Mesendoderm (in vitro differentiated cells): ENCODE measurements around the gene CTAGE15. TPM values are rescaled to one million over a fixed set of nuclear protein-coding genes. Genes with fewer than 3 reads are reported as not detected.
"Not testable (repeated sequence)": the region's sequence is repeated elsewhere in the genome, so short reads cannot be mapped to it uniquely, and the experiment has no call there.

Experiments used
- DNase-seq: peaks from one replicate; pipeline ENCODE4 v3.0.0; 2013
- H2AK5ac ChIP-seq: 2 replicates; pipeline ENCODE4 v1.6.1; 2013; ENCODE audit warnings: low read length, inconsistent platforms
- H2BK120ac ChIP-seq: 2 replicates; pipeline ENCODE4 v1.6.1; 2013; ENCODE audit warnings: low read depth, mild to moderate bottlenecking, low read length, moderate library complexity, mixed read lengths
- H2BK15ac ChIP-seq: replicated peaks from 2 replicates; pipeline ENCODE4 v1.6.1; 2013; ENCODE audit warnings: low read depth, mild to moderate bottlenecking, moderate library complexity
- H2BK5ac ChIP-seq: 2 replicates; pipeline ENCODE4 v1.6.1; 2013; ENCODE audit warnings: low read length, inconsistent platforms
- H3K18ac ChIP-seq: 2 replicates; pipeline ENCODE4 v1.6.1; 2013; ENCODE audit warnings: mild to moderate bottlenecking, low read length, mixed read lengths
- H3K23ac ChIP-seq: one replicate; pipeline ENCODE4 v1.6.1; 2013; ENCODE audit warnings: low read length
- H3K27ac ChIP-seq: 2 replicates; pipeline ENCODE4 v1.5.1; 2013; ENCODE audit warnings: low read depth, mild to moderate bottlenecking, inconsistent platforms, low read length, moderate library complexity
- H3K27me3 ChIP-seq: 2 replicates; pipeline ENCODE4 v1.6.1; 2013; ENCODE audit warnings: low read length, control low read depth, mild to moderate bottlenecking, inconsistent platforms; ENCODE audit not compliant: insufficient read depth, poor library complexity
- H3K36me3 ChIP-seq: 2 replicates; pipeline ENCODE4 v1.6.1; 2013; ENCODE audit warnings: low read length, inconsistent platforms; ENCODE audit not compliant: control insufficient read depth, insufficient read depth
- H3K4ac ChIP-seq: one replicate; pipeline ENCODE4 v1.6.1; 2013; ENCODE audit warnings: low read depth, mild to moderate bottlenecking, low read length, moderate library complexity
- H3K4me1 ChIP-seq: 2 replicates; pipeline ENCODE4 v1.6.1; 2013; ENCODE audit warnings: low read depth, low read length, inconsistent platforms; ENCODE audit not compliant: control insufficient read depth
- H3K4me2 ChIP-seq: 2 replicates; pipeline ENCODE4 v1.6.1; 2013; ENCODE audit warnings: low read length
- H3K4me3 ChIP-seq: 2 replicates; pipeline ENCODE4 v1.5.1; 2013; ENCODE audit warnings: mild to moderate bottlenecking, low read length
- H3K56ac ChIP-seq: one replicate; pipeline ENCODE4 v1.6.1; 2013; ENCODE audit warnings: low read length
- H3K79me1 ChIP-seq: 2 replicates; pipeline ENCODE4 v1.6.1; 2013; ENCODE audit warnings: low read length, inconsistent platforms
- H3K79me2 ChIP-seq: 2 replicates; pipeline ENCODE4 v1.6.1; 2013; ENCODE audit warnings: mild to moderate bottlenecking, low read length; ENCODE audit not compliant: control insufficient read depth, insufficient read depth
- H3K9ac ChIP-seq: 2 replicates; pipeline ENCODE4 v1.6.1; 2013; ENCODE audit warnings: low read length, inconsistent platforms
- H4K5ac ChIP-seq: one replicate; pipeline ENCODE4 v1.6.1; 2013; ENCODE audit warnings: low read length
- H4K8ac ChIP-seq: one replicate; pipeline ENCODE4 v1.6.1; 2013; ENCODE audit warnings: low read depth, mild to moderate bottlenecking, control low read depth, low read length, moderate library complexity
- WGBS: extraction: QIAGEN DNeasy Blood & Tissue Kit; methylation state at CpG from one replicate; pipeline ENCODE4 v1.1.7; 2013; ENCODE audit warnings: low lambda C conversion rate, missing lambda C conversion rate; ENCODE audit not compliant: insufficient coverage; ENCODE audit errors: extremely low coverage; 5-methylcytosine and 5-hydroxymethylcytosine counted together
- polyA plus RNA-seq, 2 experiments: library from polyadenylated mRNA; stranded (reverse); fragments of 200-250 nt; gene quantifications; one replicate each; pipeline ENCODE4 v1.2.3, GENCODE V29; 2013

Gene CTAGE15
- 0.42 TPM for polyA plus RNA-seq (2013, experiment 1 of 2)
- 0.48 TPM for polyA plus RNA-seq (2013, experiment 2 of 2)

GRCh38 chr7:143571501-143571900 is at the start of gene CTAGE15:
TSS of gene CTAGE15 (plus strand) at chr7:143571801. CDS start at chr7:143571818, 17 bp downstream.
- not testable (repeated sequence) for H3K23ac ChIP-seq, H3K79me2 ChIP-seq, H2AK5ac ChIP-seq, H2BK5ac ChIP-seq, H3K27me3 ChIP-seq, H3K4ac ChIP-seq, H3K79me1 ChIP-seq, H3K18ac ChIP-seq, H3K4me2 ChIP-seq, H3K36me3 ChIP-seq, H2BK15ac ChIP-seq, H3K4me1 ChIP-seq, H3K9ac ChIP-seq, H4K5ac ChIP-seq, DNase-seq, H3K56ac ChIP-seq, H3K4me3 ChIP-seq, H4K8ac ChIP-seq, H3K27ac ChIP-seq, H2BK120ac ChIP-seq
- WGBS = no CpG with 5 or more reads among the region's 20 CpGs

GRCh38 chr7:143522309-143522916 is 49.2 kb upstream of the CTAGE15 start:
- WGBS = no CpG with 5 or more reads among the region's 9 CpGs
- H3K4me1 ChIP-seq, H3K36me3 ChIP-seq, H3K79me1 ChIP-seq, H4K5ac ChIP-seq, H3K56ac ChIP-seq, H2BK120ac ChIP-seq, H2BK15ac ChIP-seq, H3K4ac ChIP-seq, DNase-seq, H4K8ac ChIP-seq, H3K23ac ChIP-seq, H2BK5ac ChIP-seq, H3K4me2 ChIP-seq, H3K27me3 ChIP-seq, H3K9ac ChIP-seq, H3K4me3 ChIP-seq, H3K79me2 ChIP-seq, H2AK5ac ChIP-seq, H3K18ac ChIP-seq, H3K27ac ChIP-seq: not testable (repeated sequence)

GRCh38 chr7:143531169-143531926 is 40.3 kb upstream of the CTAGE15 start:
- not testable (repeated sequence) for H3K4me2 ChIP-seq, H3K4me3 ChIP-seq, H4K5ac ChIP-seq, DNase-seq, H3K4ac ChIP-seq, H3K36me3 ChIP-seq, H3K23ac ChIP-seq, H2BK120ac ChIP-seq, H2AK5ac ChIP-seq, H3K9ac ChIP-seq, H3K18ac ChIP-seq, H2BK5ac ChIP-seq, H3K27ac ChIP-seq, H3K27me3 ChIP-seq, H2BK15ac ChIP-seq, H4K8ac ChIP-seq, H3K4me1 ChIP-seq, H3K79me2 ChIP-seq, H3K56ac ChIP-seq, H3K79me1 ChIP-seq
- WGBS = no CpG with 5 or more reads among the region's 6 CpGs

- not testable (repeated sequence) for H3K4me1 ChIP-seq, H4K8ac ChIP-seq, H3K4me3 ChIP-seq, H2BK5ac ChIP-seq, H3K18ac ChIP-seq, H3K4ac ChIP-seq, H3K23ac ChIP-seq, H2BK120ac ChIP-seq, H3K27me3 ChIP-seq, H3K36me3 ChIP-seq, H3K9ac ChIP-seq, H4K5ac ChIP-seq, H3K4me2 ChIP-seq, DNase-seq, H3K56ac ChIP-seq, H2AK5ac ChIP-seq, H2BK15ac ChIP-seq, H3K79me1 ChIP-seq, H3K79me2 ChIP-seq, H3K27ac ChIP-seq
- WGBS = no CpG with 5 or more reads among the region's 1 CpG
Measured at GRCh38 chr7:143531932-143532331, 39.7 kb upstream of the CTAGE15 start.

GRCh38 chr7:143533213-143533839 is 38.3 kb upstream of the CTAGE15 start:
- H3K9ac ChIP-seq, H4K5ac ChIP-seq, H3K4me3 ChIP-seq, H3K79me1 ChIP-seq, H3K27me3 ChIP-seq, H3K36me3 ChIP-seq, H3K4ac ChIP-seq, DNase-seq, H2BK15ac ChIP-seq, H2BK120ac ChIP-seq, H3K56ac ChIP-seq, H2AK5ac ChIP-seq, H3K79me2 ChIP-seq, H2BK5ac ChIP-seq, H3K27ac ChIP-seq, H4K8ac ChIP-seq, H3K4me1 ChIP-seq, H3K4me2 ChIP-seq, H3K18ac ChIP-seq, H3K23ac ChIP-seq: not testable (repeated sequence)
- no CpG with 5 or more reads among the region's 6 CpGs for WGBS
